ENCODE results near the gene TMEM209.
"Not testable (repeated sequence)": the region's sequence is repeated elsewhere in the genome, so short reads cannot be mapped to it uniquely, and the experiment has no call there.

Gene TMEM209

GRCh38 chr7:130187360-130187759 lies 17.8 kb downstream of the TMEM209 start:
- no peaks in the 10 kb centered on the region for H3K4me1 ChIP-seq
- intact Hi-C loops (cut with DNase I; ENCODE audit: low total_unique reads): no loop called here
- H3K27me3 ChIP-seq: no peaks in the 10 kb centered on the region
- no peak overlapping the region for H3K4me3 ChIP-seq
- DNase-seq: no peak
- H3K9me3 ChIP-seq: no peaks in the 10 kb centered on the region
- TF ChIP-seq CTCF (IDR thresholded peaks at IDR 0.05): no peak
- H3K27ac ChIP-seq: no peak overlapping the region
- peaks cover 26 to 58% (median 31%) of the 10 kb centered on the region in 3 donors for H3K36me3 ChIP-seq

DNA sequence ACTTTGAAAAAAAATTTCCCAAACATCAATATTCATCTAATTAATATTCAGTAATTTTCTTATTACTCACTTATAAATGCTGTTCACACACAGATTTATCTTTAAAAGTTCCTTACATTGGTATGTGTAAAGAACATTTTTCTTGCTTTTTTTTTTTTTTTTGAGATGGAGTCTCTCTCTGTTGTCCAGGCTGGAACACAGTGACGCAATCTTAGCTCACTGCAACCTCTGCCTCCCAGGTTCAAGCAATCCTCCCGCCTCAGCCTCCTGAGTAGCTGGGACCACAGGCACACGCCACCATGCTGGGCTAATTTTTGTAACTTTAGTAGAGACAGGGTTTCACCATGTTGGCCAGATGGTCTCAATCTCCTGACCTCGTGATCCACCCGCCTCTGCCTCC lies 20.9 kb downstream of the TMEM209 start:
- H3K9me3 ChIP-seq; DNase-seq; H3K4me1 ChIP-seq; H3K4me3 ChIP-seq; intact Hi-C loops (cut with DNase I; ENCODE audit: low total_unique reads); H3K27ac ChIP-seq; H3K27me3 ChIP-seq: not testable (repeated sequence)
- peaks cover 36 to 59% (median 42%) of the 10 kb centered on the region in 3 donors for H3K36me3 ChIP-seq

DNA sequence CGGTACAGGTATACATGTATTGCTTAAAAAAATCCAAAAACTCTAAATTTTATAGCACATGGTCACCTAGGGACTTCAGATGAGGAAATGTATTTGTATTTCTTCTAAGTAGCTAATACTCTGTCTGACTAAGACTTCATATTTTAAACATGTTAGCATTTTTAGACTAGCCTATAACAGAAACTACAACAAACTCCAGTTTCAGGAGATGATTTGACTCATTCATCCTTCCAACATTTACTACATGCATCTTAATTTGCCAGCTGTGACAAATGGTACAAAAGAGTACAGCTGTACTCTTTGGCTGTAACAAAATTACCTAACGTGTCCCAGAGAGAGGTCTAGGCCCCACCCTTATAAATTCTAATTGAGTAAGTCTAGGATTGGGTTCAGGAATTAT lies 22.2 kb downstream of the TMEM209 start:
- Histone ChIP-seq H3K9me3 (no peaks in the 10 kb centered on the region), H3K36me3 (peaks cover 47 to 62% (median 54%) of the 10 kb centered on the region in 3 donors), H3K27ac (no peak overlapping the region), H3K4me1 (no peaks in the 10 kb centered on the region), H3K27me3 (no peaks in the 10 kb centered on the region), H3K4me3 (no peak overlapping the region)
- intact Hi-C loops (cut with DNase I; ENCODE audit: low total_unique reads): no loop called here
- no peak for TF ChIP-seq CTCF (IDR thresholded peaks at IDR 0.05)
- no peak for DNase-seq

DNA sequence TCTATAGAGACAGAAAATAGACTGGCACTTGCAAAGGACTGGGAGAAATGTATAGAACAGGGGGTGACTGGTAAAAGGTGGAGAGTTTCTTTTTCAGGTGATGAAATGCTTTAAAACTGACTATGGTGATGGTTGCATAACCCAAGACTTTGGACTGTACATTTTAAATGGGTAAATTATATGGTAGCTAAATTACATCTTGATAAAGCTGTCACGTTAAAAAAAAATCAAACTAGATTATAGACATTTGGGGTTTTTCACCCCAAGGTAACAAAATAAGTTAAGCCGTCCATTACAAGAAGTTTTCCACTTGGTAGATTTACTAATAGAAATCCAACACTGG lies 24.0 kb downstream of the TMEM209 start:
- Histone ChIP-seq H3K4me3 (no peak overlapping the region), H3K9me3 (no peaks in the 10 kb centered on the region), H3K4me1 (no peaks in the 10 kb centered on the region), H3K27me3 (no peaks in the 10 kb centered on the region), H3K36me3 (peaks cover 50 to 74% (median 54%) of the 10 kb centered on the region in 3 donors), H3K27ac (no peak overlapping the region)
- intact Hi-C loops (cut with DNase I; ENCODE audit: low total_unique reads): no loop called here
- DNase-seq: no peak
- no peak for TF ChIP-seq CTCF (IDR thresholded peaks at IDR 0.05)

- Histone ChIP-seq H3K27ac (no peak overlapping the region), H3K4me1 (no peaks in the 10 kb centered on the region), H3K36me3 (peaks cover 50 to 74% (median 54%) of the 10 kb centered on the region in 3 donors), H3K4me3 (no peak overlapping the region), H3K27me3 (no peaks in the 10 kb centered on the region), H3K9me3 (no peaks in the 10 kb centered on the region)
- no peak for DNase-seq
- no peak for TF ChIP-seq CTCF (IDR thresholded peaks at IDR 0.05)
- intact Hi-C loops (cut with DNase I; ENCODE audit: low total_unique reads): no loop called here
Observed at GRCh38 chr7:130180571-130181262, 24.5 kb downstream of the TMEM209 start.

- no peak for DNase-seq
- H3K4me1 ChIP-seq: no peaks in the 10 kb centered on the region
- no peaks in the 10 kb centered on the region for H3K27me3 ChIP-seq
- H3K27ac ChIP-seq: no peak overlapping the region
- H3K9me3 ChIP-seq: no peaks in the 10 kb centered on the region
- H3K4me3 ChIP-seq: no peak overlapping the region
- H3K36me3 ChIP-seq: peaks cover 51 to 80% (median 52%) of the 10 kb centered on the region in 3 donors
- intact Hi-C loops (cut with DNase I; ENCODE audit: low total_unique reads): no loop called here
- TF ChIP-seq CTCF (IDR thresholded peaks at IDR 0.05): no peak
Observed at GRCh38 chr7:130179631-130180030, 25.6 kb downstream of the TMEM209 start.
